ENCODE results near the gene MAST4. TPM values are rescaled to one million over a fixed set of nuclear protein-coding genes. Genes with fewer than 3 reads are reported as not detected.
"Not testable (repeated sequence)": the region's sequence is repeated elsewhere in the genome, so short reads cannot be mapped to it uniquely, and the experiment has no call there.

The MAST4 gene
- total RNA-seq, 1 experiment from 2014 or later = 26.5 TPM

GRCh38 chr5:66744040-66744439, 147.8 kb downstream of the MAST4 start:
- ChIA-PET CTCF (interaction anchor here (4.3 kb wide), 1 partner anchor 437 kb away, joined by 40 read pairs; no protein-coding TSS in a partner anchor), POLR2A (interaction anchor here (0.6 kb wide), 1 partner anchor 451 kb away, joined by 3 read pairs; no protein-coding TSS in a partner anchor)
- no peak for DNase-seq (ENCODE audit: unreplicated experiment)
- no peaks in the 10 kb centered on the region for H3K4me1 Mint-ChIP-seq (ENCODE audit: insufficient read depth, unreplicated experiment)
- peaks cover 49% of the 10 kb centered on the region for H3K27me3 Mint-ChIP-seq (ENCODE audit: insufficient read depth, unreplicated experiment)
- H3K9me3 Mint-ChIP-seq (ENCODE audit: unreplicated experiment) = no peaks in the 10 kb centered on the region
- no peaks in the 10 kb centered on the region for H3K36me3 Mint-ChIP-seq (ENCODE audit: insufficient read depth, unreplicated experiment)
- BruUV-seq (replicated peaks) = no TSS peak
- H3K4me3 Mint-ChIP-seq (ENCODE audit: unreplicated experiment) = no peak overlapping the region
- intact Hi-C loops (cut with micrococcal nuclease) = no loop called here
- no peak overlapping the region for H3K27ac Mint-ChIP-seq (ENCODE audit: low read depth, unreplicated experiment)
- no peak for TF ChIP-seq CTCF (IDR thresholded peaks at IDR 0.05; ENCODE audit: unreplicated experiment)

- Mint-ChIP-seq H3K27ac (ENCODE audit: low read depth, unreplicated experiment) (no peak overlapping the region), H3K9me3 (ENCODE audit: unreplicated experiment) (no peaks in the 10 kb centered on the region), H3K36me3 (ENCODE audit: insufficient read depth, unreplicated experiment) (no peaks in the 10 kb centered on the region), H3K27me3 (ENCODE audit: insufficient read depth, unreplicated experiment) (peaks cover 49% of the 10 kb centered on the region), H3K4me1 (ENCODE audit: insufficient read depth, unreplicated experiment) (no peaks in the 10 kb centered on the region), H3K4me3 (ENCODE audit: unreplicated experiment) (no peak overlapping the region)
- no TSS peak for BruUV-seq (replicated peaks)
- CTCF ChIA-PET = interaction anchor here (0.6 to 4.3 kb wide), 3 partner anchors 12 to 438 kb away, joined by 3 to 40 read pairs (median 4); no protein-coding TSS in a partner anchor
- intact Hi-C loops (cut with micrococcal nuclease) = no loop called here
- POLR2A ChIA-PET = no interaction called here
- DNase-seq (ENCODE audit: unreplicated experiment) = no peak
- TF ChIP-seq CTCF (IDR thresholded peaks at IDR 0.05; ENCODE audit: unreplicated experiment) = no peak
These were observed 149.1 kb downstream of the MAST4 start for GRCh38 chr5:66745297-66745696.

GRCh38 chr5:66747607-66748006, 151.4 kb downstream of the MAST4 start:
- DNase-seq (ENCODE audit: unreplicated experiment) = no peak
- TF ChIP-seq CTCF (IDR thresholded peaks at IDR 0.05; ENCODE audit: unreplicated experiment) = no peak
- H3K9me3 Mint-ChIP-seq (ENCODE audit: unreplicated experiment) = no peaks in the 10 kb centered on the region
- ChIA-PET CTCF (interaction anchor here (0.7 to 4.3 kb wide), 2 partner anchors 10 to 441 kb away, joined by 3 to 40 read pairs; no protein-coding TSS in a partner anchor), POLR2A (no interaction called here)
- no peak overlapping the region for H3K4me3 Mint-ChIP-seq (ENCODE audit: unreplicated experiment)
- H3K27me3 Mint-ChIP-seq (ENCODE audit: insufficient read depth, unreplicated experiment) = peaks cover 60% of the 10 kb centered on the region
- H3K4me1 Mint-ChIP-seq (ENCODE audit: insufficient read depth, unreplicated experiment) = no peaks in the 10 kb centered on the region
- intact Hi-C loops (cut with micrococcal nuclease) = no loop called here
- no peak overlapping the region for H3K27ac Mint-ChIP-seq (ENCODE audit: low read depth, unreplicated experiment)
- no peaks in the 10 kb centered on the region for H3K36me3 Mint-ChIP-seq (ENCODE audit: insufficient read depth, unreplicated experiment)
- no TSS peak for BruUV-seq (replicated peaks)

GRCh38 chr5:66752668-66753067, 156.5 kb downstream of the MAST4 start:
- intact Hi-C loops (cut with micrococcal nuclease) = loop anchor here (10.0 kb wide), 1 partner anchor 578 kb away; no protein-coding TSS in a partner anchor
- H3K36me3 Mint-ChIP-seq (ENCODE audit: insufficient read depth, unreplicated experiment); H3K4me1 Mint-ChIP-seq (ENCODE audit: insufficient read depth, unreplicated experiment); BruUV-seq (replicated peaks); H3K27ac Mint-ChIP-seq (ENCODE audit: low read depth, unreplicated experiment); DNase-seq (ENCODE audit: unreplicated experiment); H3K4me3 Mint-ChIP-seq (ENCODE audit: unreplicated experiment); H3K9me3 Mint-ChIP-seq (ENCODE audit: unreplicated experiment); POLR2A ChIA-PET: not testable (repeated sequence)
- CTCF ChIA-PET = interaction anchor here (1.2 kb wide), 1 partner anchor 446 kb away, joined by 3 read pairs; no protein-coding TSS in a partner anchor
- H3K27me3 Mint-ChIP-seq (ENCODE audit: insufficient read depth, unreplicated experiment) = peaks cover 71% of the 10 kb centered on the region
